ENCODE measurements around the gene SYNJ1.
A peak's percentile ranks its signal among the peaks of the same experiment; 100 is the strongest.

SYNJ1 gene

DNA sequence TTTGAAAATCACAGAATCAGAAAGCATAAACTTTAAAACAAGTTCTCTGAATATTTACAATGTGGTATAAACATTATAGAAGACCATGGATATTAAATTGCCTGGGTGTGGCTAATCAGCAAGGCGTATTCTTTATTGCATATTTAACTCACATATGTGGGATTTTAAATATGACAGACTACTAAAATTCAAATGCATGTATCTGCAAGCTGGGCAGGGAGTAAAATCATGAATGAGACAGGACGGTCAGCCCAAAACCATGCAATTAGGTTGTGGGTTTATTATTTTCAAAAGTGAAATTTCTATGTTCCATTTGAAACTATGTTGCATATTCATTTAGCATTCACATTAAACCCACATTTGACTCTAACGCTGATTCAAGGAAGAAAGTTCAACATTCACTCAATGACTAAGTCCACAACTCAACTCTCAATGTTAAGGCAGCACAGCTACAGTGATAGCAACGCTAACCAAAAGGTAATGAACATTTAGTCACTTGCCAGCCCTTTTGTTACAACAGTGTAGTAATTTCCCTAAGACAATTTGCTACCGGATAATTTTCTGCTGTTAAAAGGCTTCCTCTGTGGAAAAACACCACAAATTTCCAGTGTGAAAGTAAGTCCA, 6.3 kb upstream of the SYNJ1 start:
- no peak overlapping the region for H3K27ac ChIP-seq
- no peak for TF ChIP-seq ZFX (IDR thresholded peaks at IDR 0.05)
- TF ChIP-seq, protein P1, sequence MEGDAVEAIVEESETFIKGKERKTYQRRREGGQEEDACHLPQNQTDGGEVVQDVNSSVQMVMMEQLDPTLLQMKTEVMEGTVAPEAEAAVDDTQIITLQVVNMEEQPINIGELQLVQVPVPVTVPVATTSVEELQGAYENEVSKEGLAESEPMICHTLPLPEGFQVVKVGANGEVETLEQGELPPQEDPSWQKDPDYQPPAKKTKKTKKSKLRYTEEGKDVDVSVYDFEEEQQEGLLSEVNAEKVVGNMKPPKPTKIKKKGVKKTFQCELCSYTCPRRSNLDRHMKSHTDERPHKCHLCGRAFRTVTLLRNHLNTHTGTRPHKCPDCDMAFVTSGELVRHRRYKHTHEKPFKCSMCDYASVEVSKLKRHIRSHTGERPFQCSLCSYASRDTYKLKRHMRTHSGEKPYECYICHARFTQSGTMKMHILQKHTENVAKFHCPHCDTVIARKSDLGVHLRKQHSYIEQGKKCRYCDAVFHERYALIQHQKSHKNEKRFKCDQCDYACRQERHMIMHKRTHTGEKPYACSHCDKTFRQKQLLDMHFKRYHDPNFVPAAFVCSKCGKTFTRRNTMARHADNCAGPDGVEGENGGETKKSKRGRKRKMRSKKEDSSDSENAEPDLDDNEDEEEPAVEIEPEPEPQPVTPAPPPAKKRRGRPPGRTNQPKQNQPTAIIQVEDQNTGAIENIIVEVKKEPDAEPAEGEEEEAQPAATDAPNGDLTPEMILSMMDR (conservative IDR thresholded peaks at IDR 0.05), result no peak

DNA sequence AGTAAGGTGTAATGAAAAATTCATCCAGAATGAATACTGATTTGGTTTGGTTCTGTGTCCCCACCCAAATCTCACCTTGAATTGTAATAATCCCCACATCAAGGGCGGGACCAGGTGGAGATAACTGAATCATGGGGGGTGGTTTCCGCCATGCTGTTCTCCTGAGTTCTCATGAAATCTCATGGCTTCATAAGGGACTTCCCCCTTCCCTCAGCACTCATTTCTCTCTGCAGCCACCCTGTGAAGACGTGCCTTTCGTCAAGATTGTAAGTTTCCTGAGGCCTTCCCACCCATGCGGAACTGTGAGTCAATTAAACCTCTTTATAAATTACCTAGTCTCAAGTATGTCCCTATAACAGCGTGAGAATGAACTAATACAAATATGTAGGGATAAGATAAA, 5.5 kb upstream of the SYNJ1 start:
- TF ChIP-seq ZFX (IDR thresholded peaks at IDR 0.05), result no peak
- TF ChIP-seq, protein P1 (conservative IDR thresholded peaks at IDR 0.05), result no peak
- H3K27ac ChIP-seq, result no peak overlapping the region

DNA sequence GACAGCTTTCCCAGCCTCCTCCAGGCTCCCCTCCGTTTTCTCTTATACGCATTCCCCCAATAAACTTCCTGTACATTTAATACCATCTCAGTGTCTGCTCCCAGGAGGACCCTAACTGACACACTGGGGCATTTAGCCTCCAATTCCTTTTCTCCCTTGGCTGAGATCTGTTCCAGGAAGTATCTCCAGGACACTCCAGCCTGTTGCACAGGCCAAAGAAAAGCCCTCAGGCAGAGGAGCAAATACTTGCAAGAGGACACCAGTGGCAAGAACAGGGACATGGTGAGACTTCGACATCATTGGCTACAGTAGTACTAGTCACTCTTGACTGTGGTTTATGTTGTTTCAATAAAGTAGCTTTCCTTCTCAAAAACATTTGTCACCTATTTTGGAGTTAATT, 4.7 kb upstream of the SYNJ1 start:
- TF ChIP-seq, protein P1 (conservative IDR thresholded peaks at IDR 0.05), result no peak
- TF ChIP-seq ZFX (IDR thresholded peaks at IDR 0.05), result no peak

DNA sequence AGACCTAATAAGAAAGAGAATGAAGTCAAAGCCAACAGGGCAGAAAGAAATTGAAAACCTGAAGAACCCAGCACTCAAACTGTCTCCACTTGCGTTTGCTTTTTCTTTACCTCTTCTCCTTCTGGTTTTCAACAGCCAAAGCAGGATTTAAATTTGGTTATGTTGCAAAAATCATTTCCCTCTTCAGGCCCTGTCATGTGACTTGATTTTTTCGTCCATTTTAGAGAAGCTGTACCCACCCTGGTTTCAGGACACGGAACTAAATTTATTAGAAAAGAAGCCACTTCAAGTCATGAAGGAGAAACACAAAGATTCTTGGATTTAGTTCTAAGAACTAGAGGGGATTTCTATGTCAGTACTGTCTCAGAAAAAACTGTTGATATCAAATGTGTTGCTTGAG, 1.0 kb upstream of the SYNJ1 start:
- H3K27ac ChIP-seq, result no peak overlapping the region
- TF ChIP-seq, protein P1 (conservative IDR thresholded peaks at IDR 0.05), result no peak
- TF ChIP-seq ZFX (IDR thresholded peaks at IDR 0.05), result no peak

More for the DNA sequence above, 4.7 kb upstream of the SYNJ1 start:
- H3K27ac ChIP-seq, result no peak overlapping the region

DNA sequence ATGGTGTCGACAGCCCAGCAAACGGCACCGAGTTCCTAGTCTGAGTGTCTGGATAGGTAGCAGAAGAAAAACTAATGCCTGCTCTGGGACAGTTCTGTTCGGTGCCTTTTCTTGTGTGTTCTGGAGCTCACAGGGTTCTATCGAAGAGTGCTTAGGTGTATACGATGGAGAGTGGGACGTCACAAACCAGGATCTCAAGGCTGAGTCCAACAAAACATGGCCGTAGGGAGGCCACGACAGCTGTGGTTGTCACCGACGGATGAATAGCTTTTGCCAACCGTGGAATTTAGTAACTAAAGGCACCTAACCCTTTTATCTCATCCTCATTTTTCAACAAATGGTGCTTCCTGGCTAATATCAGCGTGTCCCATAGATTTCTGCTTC, 635 bp upstream of the SYNJ1 start:
- peak overlapping the region; percentile 80 for H3K27ac ChIP-seq
- TF ChIP-seq, protein P1 (conservative IDR thresholded peaks at IDR 0.05), result no peak
- no peak for TF ChIP-seq ZFX (IDR thresholded peaks at IDR 0.05)

DNA sequence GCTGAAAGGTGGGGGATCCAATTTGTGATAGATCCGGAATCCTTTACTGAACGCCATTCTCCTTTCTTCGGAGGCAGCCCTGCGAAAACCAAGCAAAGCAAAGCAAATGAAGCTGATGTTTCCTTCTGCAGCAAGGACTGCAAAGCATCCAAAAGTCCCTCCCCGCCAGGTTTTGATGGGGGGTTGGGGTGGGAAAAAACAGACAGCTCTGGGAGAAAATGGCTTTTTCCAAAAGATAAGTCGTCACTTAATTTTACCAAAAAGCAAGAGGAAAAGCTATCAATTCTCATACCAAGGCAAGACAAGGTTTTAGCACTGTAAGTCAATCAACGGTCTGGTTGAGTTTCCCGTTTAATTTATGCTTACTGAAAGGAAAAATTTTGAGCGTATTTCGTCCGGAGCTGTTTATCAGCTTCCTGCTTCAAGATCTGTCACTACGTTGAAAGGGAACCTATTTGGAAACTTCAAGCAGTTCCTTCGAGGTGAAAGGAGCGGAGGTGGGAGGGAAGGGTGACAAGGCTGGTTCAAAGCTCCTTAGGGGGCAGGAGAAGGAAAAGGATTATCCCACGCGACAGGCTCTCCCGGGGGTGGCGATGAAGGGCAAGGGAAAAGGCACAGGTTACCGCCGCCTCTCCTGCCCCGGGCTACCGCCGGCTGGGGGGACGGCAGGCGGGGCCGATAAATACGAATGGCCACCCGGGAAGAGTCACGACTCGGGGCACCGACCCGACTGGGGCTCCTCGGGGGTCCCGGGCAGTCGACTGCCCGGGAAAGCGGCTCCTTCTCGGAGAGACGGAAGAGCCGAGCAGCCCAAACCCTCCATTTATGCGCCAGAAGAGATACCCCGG, 750 bp downstream of the SYNJ1 start:
- no peak for TF ChIP-seq ZFX (IDR thresholded peaks at IDR 0.05)
- TF ChIP-seq, protein P1 (conservative IDR thresholded peaks at IDR 0.05), result no peak
- H3K27ac ChIP-seq, result peak overlapping the region; percentile 80

DNA sequence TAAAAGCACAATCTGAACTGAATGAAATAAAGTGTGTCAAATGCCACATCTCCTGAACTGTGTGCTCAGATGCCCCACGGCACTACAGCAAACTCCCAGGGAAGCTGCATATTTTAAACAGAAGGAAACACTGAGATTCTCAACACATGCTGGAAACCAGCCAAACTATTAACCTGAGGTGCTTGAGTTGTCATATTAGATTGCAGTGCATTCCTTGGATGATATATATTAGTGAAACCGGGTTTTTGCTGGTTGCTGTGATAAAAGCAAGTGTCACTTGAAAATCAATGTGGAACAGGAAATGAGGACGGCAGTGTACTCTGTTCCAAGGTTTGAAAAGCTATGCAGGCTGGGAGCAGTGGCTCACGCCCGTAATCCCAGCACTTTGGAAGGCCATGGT, 8.7 kb downstream of the SYNJ1 start:
- no peak overlapping the region for H3K27ac ChIP-seq
- TF ChIP-seq, protein P1 (conservative IDR thresholded peaks at IDR 0.05), result no peak
- no peak for TF ChIP-seq ZFX (IDR thresholded peaks at IDR 0.05)

Measured in C4-2B (cell line).